Mesendoderm (in vitro differentiated cells): Measurements from ENCODE around the gene ICAM4.
A peak's percentile ranks its signal among the peaks of the same experiment; 100 is the strongest.

ENCODE experiments used
- DNase-seq: peaks from one replicate; pipeline ENCODE4 v3.0.0; 2013
- H2AK5ac ChIP-seq: 2 replicates; pipeline ENCODE4 v1.6.1; 2013; ENCODE audit warnings: low read length, inconsistent platforms
- H2BK120ac ChIP-seq: 2 replicates; pipeline ENCODE4 v1.6.1; 2013; ENCODE audit warnings: low read depth, mild to moderate bottlenecking, low read length, moderate library complexity, mixed read lengths
- H2BK15ac ChIP-seq: replicated peaks from 2 replicates; pipeline ENCODE4 v1.6.1; 2013; ENCODE audit warnings: low read depth, mild to moderate bottlenecking, moderate library complexity
- H2BK5ac ChIP-seq: 2 replicates; pipeline ENCODE4 v1.6.1; 2013; ENCODE audit warnings: low read length, inconsistent platforms
- H3K18ac ChIP-seq: 2 replicates; pipeline ENCODE4 v1.6.1; 2013; ENCODE audit warnings: mild to moderate bottlenecking, low read length, mixed read lengths
- H3K23ac ChIP-seq: one replicate; pipeline ENCODE4 v1.6.1; 2013; ENCODE audit warnings: low read length
- H3K27ac ChIP-seq: 2 replicates; pipeline ENCODE4 v1.5.1; 2013; ENCODE audit warnings: low read depth, mild to moderate bottlenecking, inconsistent platforms, low read length, moderate library complexity
- H3K27me3 ChIP-seq: 2 replicates; pipeline ENCODE4 v1.6.1; 2013; ENCODE audit warnings: low read length, control low read depth, mild to moderate bottlenecking, inconsistent platforms; ENCODE audit not compliant: insufficient read depth, poor library complexity
- H3K36me3 ChIP-seq: 2 replicates; pipeline ENCODE4 v1.6.1; 2013; ENCODE audit warnings: low read length, inconsistent platforms; ENCODE audit not compliant: control insufficient read depth, insufficient read depth
- H3K4ac ChIP-seq: one replicate; pipeline ENCODE4 v1.6.1; 2013; ENCODE audit warnings: low read depth, mild to moderate bottlenecking, low read length, moderate library complexity
- H3K4me1 ChIP-seq: 2 replicates; pipeline ENCODE4 v1.6.1; 2013; ENCODE audit warnings: low read depth, low read length, inconsistent platforms; ENCODE audit not compliant: control insufficient read depth
- H3K4me2 ChIP-seq: 2 replicates; pipeline ENCODE4 v1.6.1; 2013; ENCODE audit warnings: low read length
- H3K4me3 ChIP-seq: 2 replicates; pipeline ENCODE4 v1.5.1; 2013; ENCODE audit warnings: mild to moderate bottlenecking, low read length
- H3K56ac ChIP-seq: one replicate; pipeline ENCODE4 v1.6.1; 2013; ENCODE audit warnings: low read length
- H3K79me1 ChIP-seq: 2 replicates; pipeline ENCODE4 v1.6.1; 2013; ENCODE audit warnings: low read length, inconsistent platforms
- H3K79me2 ChIP-seq: 2 replicates; pipeline ENCODE4 v1.6.1; 2013; ENCODE audit warnings: mild to moderate bottlenecking, low read length; ENCODE audit not compliant: control insufficient read depth, insufficient read depth
- H3K9ac ChIP-seq: 2 replicates; pipeline ENCODE4 v1.6.1; 2013; ENCODE audit warnings: low read length, inconsistent platforms
- H4K5ac ChIP-seq: one replicate; pipeline ENCODE4 v1.6.1; 2013; ENCODE audit warnings: low read length
- H4K8ac ChIP-seq: one replicate; pipeline ENCODE4 v1.6.1; 2013; ENCODE audit warnings: low read depth, mild to moderate bottlenecking, control low read depth, low read length, moderate library complexity
- WGBS: extraction: QIAGEN DNeasy Blood & Tissue Kit; methylation state at CpG from one replicate; pipeline ENCODE4 v1.1.7; 2013; ENCODE audit warnings: low lambda C conversion rate, missing lambda C conversion rate; ENCODE audit not compliant: insufficient coverage; ENCODE audit errors: extremely low coverage; 5-methylcytosine and 5-hydroxymethylcytosine counted together

ICAM4 gene

DNA sequence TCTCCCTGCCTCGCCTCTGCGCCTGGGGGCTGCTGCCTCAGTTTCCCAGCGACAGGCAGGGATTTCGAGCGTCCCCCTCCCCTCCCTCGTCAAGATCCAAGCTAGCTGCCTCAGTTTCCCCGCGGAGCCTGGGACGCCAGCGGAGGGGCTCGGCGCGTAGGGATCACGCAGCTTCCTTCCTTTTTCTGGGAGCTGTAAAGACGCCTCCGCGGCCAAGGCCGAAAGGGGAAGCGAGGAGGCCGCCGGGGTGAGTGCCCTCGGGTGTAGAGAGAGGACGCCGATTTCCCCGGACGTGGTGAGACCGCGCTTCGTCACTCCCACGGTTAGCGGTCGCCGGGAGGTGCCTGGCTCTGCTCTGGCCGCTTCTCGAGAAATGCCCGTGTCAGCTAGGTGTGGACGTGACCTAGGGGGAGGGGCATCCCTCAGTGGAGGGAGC lies 16.6 kb upstream of the ICAM4 start:
- no peak overlapping the region for H2BK15ac ChIP-seq
- peak overlapping the region; percentile 37 for H3K4me2 ChIP-seq
- no peak overlapping the region for H4K8ac ChIP-seq
- no peaks in the 10 kb centered on the region for H3K4me1 ChIP-seq
- no peak overlapping the region for H3K18ac ChIP-seq
- H3K4ac ChIP-seq: no peak overlapping the region
- H3K79me1 ChIP-seq: no peaks in the 10 kb centered on the region
- DNase-seq: no peak
- H3K4me3 ChIP-seq: no peak overlapping the region
- H3K56ac ChIP-seq: peak overlapping the region; percentile 65
- H3K9ac ChIP-seq: peak overlapping the region; percentile 28
- H2BK120ac ChIP-seq: no peak overlapping the region
- no peak overlapping the region for H3K27ac ChIP-seq
- no CpG with 5 or more reads among the region's 37 CpGs for WGBS
- peaks cover 6% of the 10 kb centered on the region for H3K27me3 ChIP-seq
- H3K36me3 ChIP-seq: no peaks in the 10 kb centered on the region
- H3K23ac ChIP-seq: no peak overlapping the region
- H3K79me2 ChIP-seq: no peaks in the 10 kb centered on the region
- H2AK5ac ChIP-seq: no peak overlapping the region
- no peak overlapping the region for H2BK5ac ChIP-seq
- no peak overlapping the region for H4K5ac ChIP-seq

DNA sequence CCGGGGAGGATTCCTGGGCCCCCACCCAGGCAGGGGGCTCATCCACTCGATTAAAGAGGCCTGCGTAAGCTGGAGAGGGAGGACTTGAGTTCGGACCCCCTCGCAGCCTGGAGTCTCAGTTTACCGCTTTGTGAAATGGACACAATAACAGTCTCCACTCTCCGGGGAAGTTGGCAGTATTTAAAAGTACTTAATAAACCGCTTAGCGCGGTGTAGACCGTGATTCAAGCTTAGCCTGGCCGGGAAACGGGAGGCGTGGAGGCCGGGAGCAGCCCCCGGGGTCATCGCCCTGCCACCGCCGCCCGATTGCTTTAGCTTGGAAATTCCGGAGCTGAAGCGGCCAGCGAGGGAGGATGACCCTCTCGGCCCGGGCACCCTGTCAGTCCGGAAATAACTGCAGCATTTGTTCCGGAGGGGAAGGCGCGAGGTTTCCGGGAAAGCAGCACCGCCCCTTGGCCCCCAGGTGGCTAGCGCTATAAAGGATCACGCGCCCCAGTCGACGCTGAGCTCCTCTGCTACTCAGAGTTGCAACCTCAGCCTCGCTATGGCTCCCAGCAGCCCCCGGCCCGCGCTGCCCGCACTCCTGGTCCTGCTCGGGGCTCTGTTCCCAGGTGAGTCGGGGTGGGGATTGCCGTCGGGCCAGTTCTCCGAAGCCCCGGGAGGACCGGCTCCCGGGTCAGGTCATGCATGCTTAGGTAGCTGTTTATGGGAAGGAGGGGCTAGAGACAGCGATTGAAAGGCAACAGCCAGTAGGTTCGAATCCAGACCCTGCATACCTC lies 15.9 kb upstream of the ICAM4 start, which contains the start of gene ICAM1:
ICAM1 (plus strand) TSS at position 505 of the 779 bp plus-strand sequence; CDS start at position 545, 40 bp downstream.
- DNase-seq: peak; percentile 79
- no peak within 1 kb of the TSS for H4K5ac ChIP-seq
- H4K8ac ChIP-seq: no peak within 1 kb of the TSS
- H3K4me2 ChIP-seq: peak within 1 kb of the TSS; percentile 37
- H2BK120ac ChIP-seq: no peak within 1 kb of the TSS
- WGBS: no CpG with 5 or more reads among the region's 51 CpGs
- H3K79me1 ChIP-seq: no peaks in the 10 kb centered on the region
- H3K23ac ChIP-seq: no peak within 1 kb of the TSS
- peak within 1 kb of the TSS; percentile 65 for H3K56ac ChIP-seq
- peaks cover 6% of the 10 kb centered on the region for H3K27me3 ChIP-seq
- no peak within 1 kb of the TSS for H2BK5ac ChIP-seq
- H3K4ac ChIP-seq: peak within 1 kb of the TSS; percentile 57
- no peaks in the 10 kb centered on the region for H3K79me2 ChIP-seq
- peak within 1 kb of the TSS; percentile 50 for H3K9ac ChIP-seq
- no peak within 1 kb of the TSS for H3K27ac ChIP-seq
- H3K4me3 ChIP-seq: no peak within 1 kb of the TSS
- H2AK5ac ChIP-seq: no peak within 1 kb of the TSS
- H3K4me1 ChIP-seq: no peaks in the 10 kb centered on the region
- H3K36me3 ChIP-seq: no peaks in the 10 kb centered on the region
- no peak within 1 kb of the TSS for H2BK15ac ChIP-seq
- H3K18ac ChIP-seq: peak within 1 kb of the TSS; percentile 85

DNA sequence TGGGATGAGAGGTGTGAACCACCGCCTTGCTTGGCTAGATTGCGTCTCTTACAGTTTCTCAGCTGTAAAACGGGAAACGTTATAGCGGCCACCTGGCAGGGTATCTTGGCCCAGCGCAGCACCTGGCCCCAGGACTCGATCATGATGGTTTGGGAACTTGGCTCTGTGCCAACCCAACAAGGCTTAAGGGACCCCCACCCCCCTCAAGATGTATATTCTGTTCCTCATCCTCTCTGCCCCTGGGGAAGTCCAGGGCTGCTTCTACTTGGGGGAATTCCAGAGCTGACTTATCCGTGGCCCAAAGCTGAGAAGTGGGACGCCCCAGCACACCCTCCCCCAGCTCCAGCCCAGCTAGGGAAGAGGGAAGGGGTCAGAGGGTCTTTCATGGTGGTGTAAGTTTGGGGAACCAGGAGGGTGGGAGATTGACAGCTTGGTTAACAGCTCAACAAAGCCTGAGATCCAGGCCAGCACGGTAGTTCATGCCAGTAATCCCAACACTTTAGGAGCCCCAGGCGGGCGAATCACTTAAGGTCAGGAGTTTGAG lies 15.1 kb upstream of the ICAM4 start:
- Histone ChIP-seq H3K4me2 (no peak overlapping the region), H3K27ac (no peak overlapping the region), H3K27me3 (peaks cover 6% of the 10 kb centered on the region), H2BK120ac (no peak overlapping the region), H3K79me2 (no peaks in the 10 kb centered on the region), H3K18ac (no peak overlapping the region), H3K56ac (peak overlapping the region; percentile 62), H3K23ac (no peak overlapping the region), H3K36me3 (no peaks in the 10 kb centered on the region), H3K79me1 (no peaks in the 10 kb centered on the region), H2AK5ac (no peak overlapping the region), H4K8ac (no peak overlapping the region), H2BK5ac (no peak overlapping the region), H3K4me3 (no peak overlapping the region), H4K5ac (no peak overlapping the region), H3K4me1 (no peaks in the 10 kb centered on the region), H3K9ac (no peak overlapping the region), H3K4ac (no peak overlapping the region), H2BK15ac (no peak overlapping the region)
- no CpG with 5 or more reads among the region's 12 CpGs for WGBS
- DNase-seq: no peak

DNA sequence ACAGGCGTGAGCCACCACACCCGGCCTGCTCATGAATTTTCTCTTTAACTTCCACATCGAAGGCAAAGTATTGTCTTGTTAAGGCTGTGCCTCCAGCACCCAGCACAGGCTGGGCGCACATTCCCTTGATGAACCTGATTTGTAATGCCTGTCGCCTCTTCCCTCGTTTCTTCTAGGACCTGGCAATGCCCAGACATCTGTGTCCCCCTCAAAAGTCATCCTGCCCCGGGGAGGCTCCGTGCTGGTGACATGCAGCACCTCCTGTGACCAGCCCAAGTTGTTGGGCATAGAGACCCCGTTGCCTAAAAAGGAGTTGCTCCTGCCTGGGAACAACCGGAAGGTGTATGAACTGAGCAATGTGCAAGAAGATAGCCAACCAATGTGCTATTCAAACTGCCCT lies 12.2 kb upstream of the ICAM4 start:
- no peak overlapping the region for H4K8ac ChIP-seq
- no peaks in the 10 kb centered on the region for H3K4me1 ChIP-seq
- H2BK120ac ChIP-seq: no peak overlapping the region
- H3K27ac ChIP-seq: no peak overlapping the region
- no peak overlapping the region for H2BK5ac ChIP-seq
- no peak overlapping the region for H3K9ac ChIP-seq
- no peak overlapping the region for H3K56ac ChIP-seq
- no peak overlapping the region for H2BK15ac ChIP-seq
- no peak overlapping the region for H3K18ac ChIP-seq
- H3K79me1 ChIP-seq: no peaks in the 10 kb centered on the region
- H3K79me2 ChIP-seq: no peaks in the 10 kb centered on the region
- H3K4ac ChIP-seq: no peak overlapping the region
- H3K36me3 ChIP-seq: no peaks in the 10 kb centered on the region
- no peak overlapping the region for H2AK5ac ChIP-seq
- no peak overlapping the region for H3K4me2 ChIP-seq
- peaks cover 6% of the 10 kb centered on the region for H3K27me3 ChIP-seq
- H3K23ac ChIP-seq: no peak overlapping the region
- WGBS: no CpG with 5 or more reads among the region's 10 CpGs
- H3K4me3 ChIP-seq: no peak overlapping the region
- no peak for DNase-seq
- no peak overlapping the region for H4K5ac ChIP-seq

DNA sequence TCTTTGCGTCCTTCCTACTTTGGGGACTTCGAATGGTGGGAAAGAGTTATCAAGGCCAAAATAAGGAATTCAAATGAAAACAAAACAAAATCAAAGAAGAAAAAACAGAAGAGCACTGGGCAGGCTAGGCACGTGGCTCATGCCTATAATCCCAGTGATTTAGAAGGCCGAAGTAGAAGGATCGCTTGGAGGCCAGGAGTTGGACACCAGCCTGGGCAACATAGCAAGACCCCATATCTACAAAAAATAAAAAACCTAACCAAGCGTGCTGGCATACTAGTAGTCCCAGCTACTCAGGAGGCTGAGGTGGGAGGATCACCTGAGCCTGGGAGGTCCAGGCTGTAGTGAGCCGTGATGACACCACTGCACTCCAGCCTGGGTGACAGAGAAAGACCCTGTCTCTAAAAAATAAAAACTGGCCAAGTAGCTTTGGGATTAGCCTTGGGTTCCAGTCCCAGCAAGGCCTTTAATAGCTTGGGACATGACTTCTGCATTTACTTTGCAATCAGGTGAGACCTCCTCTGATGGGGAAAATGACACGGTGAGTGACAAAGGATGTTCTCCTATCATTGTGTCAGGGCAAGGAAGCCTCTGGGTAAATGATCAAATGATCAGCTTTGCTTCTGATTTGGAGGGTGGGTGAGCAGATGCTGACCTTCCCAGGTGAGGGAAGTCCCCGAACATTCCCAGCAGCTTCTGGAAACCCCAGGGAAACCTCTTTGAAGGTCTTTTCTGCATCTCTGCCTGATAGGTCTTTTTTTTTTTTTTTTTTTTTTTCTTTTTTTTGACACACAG lies 8.8 kb upstream of the ICAM4 start:
- H3K4me2 ChIP-seq: no peak overlapping the region

More for the DNA sequence above, 8.8 kb upstream of the ICAM4 start:
- Histone ChIP-seq H2BK5ac (no peak overlapping the region), H3K56ac (no peak overlapping the region), H3K4me1 (no peaks in the 10 kb centered on the region), H4K8ac (no peak overlapping the region), H3K4me3 (no peak overlapping the region), H3K18ac (no peak overlapping the region), H3K79me2 (no peaks in the 10 kb centered on the region), H2AK5ac (no peak overlapping the region), H3K9ac (no peak overlapping the region), H3K79me1 (no peaks in the 10 kb centered on the region), H4K5ac (no peak overlapping the region), H3K27me3 (no peaks in the 10 kb centered on the region), H3K4ac (no peak overlapping the region), H3K23ac (no peak overlapping the region), H3K27ac (no peak overlapping the region), H2BK15ac (no peak overlapping the region), H3K36me3 (no peaks in the 10 kb centered on the region), H2BK120ac (no peak overlapping the region)
- no peak for DNase-seq
- WGBS: no CpG with 5 or more reads among the region's 9 CpGs
